SU-DHL-6 (cell line): ENCODE data around the gene KCNAB2.

Experiments
- CTCF ChIP-seq: fragments of 200-600 bp; sonication (generic); IDR thresholded peaks from one replicate; pipeline ENCODE4 v1.5.1; 2017; ENCODE audit warnings: antibody characterized with exemption, mild to moderate bottlenecking, low read length, moderate library complexity; ENCODE audit not compliant: insufficient read depth, poor library complexity, severe bottlenecking
- EZH2phosphoT487 ChIP-seq: fragments of 200-600 bp; sonication (generic), shearing (Covaris generic); conservative IDR thresholded peaks from 2 replicates; pipeline ENCODE4 v1.6.1; 2018; ENCODE audit warnings: mild to moderate bottlenecking, antibody characterized with exemption, low read length, moderate library complexity, mixed read lengths

- no peak for TF ChIP-seq CTCF
- TF ChIP-seq EZH2phosphoT487, result no peak
These were observed 56.8 kb downstream of the KCNAB2 start for GRCh38 chr1:6102532-6102845.
